HPDE6-E6E7 (cell line): Measurements from ENCODE around the gene NPDC1.
A peak's percentile ranks its signal among the peaks of the same experiment; 100 is the strongest.

Source experiments
- DNase-seq: peaks from one replicate; pipeline ENCODE4 v3.0.0; 2011; ENCODE audit warnings: missing footprints; ENCODE audit errors: extremely low spot score

The NPDC1 gene

DNA sequence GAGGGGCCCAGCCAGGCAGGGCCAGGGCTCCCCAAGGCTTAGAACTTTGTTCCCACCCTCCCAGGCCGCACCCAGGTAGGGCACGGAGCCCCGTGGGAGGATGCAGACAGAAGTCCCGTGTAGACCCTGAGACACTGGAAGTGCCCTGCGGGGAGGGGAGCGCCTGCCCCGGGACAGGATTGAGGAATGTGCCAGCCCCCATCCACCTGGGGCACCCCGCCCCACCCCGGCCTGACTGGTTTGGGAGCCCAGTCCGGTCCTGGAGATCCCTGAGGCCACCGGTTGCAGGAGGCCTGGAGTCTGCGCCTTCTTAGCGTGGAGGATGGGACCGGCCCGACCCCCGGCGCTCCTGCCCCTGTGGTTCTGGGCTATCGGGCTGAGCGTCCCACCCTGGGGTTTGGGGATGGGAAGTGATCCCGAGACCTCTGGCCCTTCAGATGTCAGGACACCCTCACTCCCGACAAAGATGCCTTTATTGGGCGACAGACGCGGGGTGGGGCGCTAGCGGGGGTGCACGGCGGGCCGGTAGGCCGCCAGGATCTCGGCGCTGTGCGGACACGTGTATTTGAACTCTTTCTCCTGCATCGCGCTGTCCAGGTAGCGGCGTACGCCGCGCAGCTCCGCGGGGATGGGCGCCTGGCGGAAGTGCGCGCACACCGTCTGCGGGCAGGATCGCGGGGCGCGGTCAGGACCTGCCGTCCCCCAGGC, 51.6 kb downstream of the NPDC1 start:
- DNase-seq: no peak

DNA sequence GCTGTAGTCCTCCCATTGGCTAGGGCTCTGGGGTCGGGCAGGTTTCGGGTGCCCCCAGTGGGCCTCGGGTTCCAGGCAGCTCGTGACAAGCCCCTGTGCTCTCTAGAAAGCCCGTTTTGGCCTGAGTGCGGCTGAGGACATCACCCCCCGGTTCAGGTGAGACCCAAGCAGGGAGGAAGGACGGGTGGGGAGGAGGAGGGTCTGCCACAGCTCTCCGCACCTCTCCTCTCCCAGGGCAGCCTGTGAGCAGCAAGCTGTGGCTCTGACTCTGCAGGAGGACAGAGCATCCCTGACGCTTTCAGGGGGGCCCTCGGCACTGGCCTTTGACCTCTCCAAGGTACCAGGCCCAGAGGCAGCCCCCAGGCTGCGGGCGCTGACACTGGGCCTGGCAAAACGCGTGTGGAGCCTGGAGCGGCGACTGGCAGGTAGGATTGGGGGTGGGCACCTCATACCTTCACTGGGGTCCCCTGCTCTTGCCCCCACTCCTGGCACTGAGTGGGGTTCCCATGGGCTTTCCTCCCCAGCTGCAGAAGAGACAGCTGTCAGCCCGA, 53.1 kb downstream of the NPDC1 start:
- DNase-seq: no peak

DNA sequence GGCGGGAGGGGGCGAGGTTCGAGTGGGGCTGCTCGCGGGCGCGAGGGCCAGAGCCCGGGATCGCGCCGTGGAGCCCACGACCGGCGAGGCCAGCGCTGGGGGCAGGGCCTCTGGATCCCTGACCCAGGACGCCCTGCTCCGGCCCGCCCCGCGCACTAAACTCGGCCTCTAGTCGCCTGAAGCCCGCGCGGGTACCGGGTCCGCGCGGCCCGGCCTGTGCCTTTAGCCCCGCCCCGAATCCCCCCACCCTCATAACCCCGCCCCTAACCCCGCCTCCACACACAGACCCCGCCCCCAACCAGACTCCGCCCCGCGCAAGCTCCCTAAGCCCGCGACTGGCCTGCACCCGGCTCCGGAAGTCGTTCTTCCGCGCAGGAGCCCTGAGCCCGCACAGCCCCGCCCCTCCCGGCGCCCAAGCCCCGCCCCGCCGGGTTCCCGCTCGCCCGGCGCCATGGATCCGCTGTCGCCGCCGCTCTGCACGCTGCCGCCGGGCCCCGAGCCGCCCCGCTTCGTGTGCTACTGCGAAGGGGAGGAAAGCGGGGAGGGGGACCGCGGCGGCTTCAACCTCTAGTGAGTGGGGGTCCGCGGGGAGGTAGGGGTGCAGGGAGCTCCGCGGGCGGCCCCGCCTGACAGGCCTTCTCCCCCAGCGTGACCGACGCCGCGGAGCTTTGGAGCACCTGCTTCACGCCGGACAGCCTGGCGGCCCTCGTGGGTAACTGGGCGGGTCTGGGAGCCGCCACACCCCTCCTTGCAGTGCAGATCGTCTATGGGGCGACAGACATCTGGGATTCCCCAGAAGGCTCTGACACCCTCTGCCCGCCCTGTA, 53.8 kb downstream of the NPDC1 start, which contains the start of gene PAXX:
PAXX (plus strand) TSS at position 430 of the 826 bp plus-strand sequence; CDS start at position 452, 22 bp downstream.
- peak; percentile 94 for DNase-seq

DNA sequence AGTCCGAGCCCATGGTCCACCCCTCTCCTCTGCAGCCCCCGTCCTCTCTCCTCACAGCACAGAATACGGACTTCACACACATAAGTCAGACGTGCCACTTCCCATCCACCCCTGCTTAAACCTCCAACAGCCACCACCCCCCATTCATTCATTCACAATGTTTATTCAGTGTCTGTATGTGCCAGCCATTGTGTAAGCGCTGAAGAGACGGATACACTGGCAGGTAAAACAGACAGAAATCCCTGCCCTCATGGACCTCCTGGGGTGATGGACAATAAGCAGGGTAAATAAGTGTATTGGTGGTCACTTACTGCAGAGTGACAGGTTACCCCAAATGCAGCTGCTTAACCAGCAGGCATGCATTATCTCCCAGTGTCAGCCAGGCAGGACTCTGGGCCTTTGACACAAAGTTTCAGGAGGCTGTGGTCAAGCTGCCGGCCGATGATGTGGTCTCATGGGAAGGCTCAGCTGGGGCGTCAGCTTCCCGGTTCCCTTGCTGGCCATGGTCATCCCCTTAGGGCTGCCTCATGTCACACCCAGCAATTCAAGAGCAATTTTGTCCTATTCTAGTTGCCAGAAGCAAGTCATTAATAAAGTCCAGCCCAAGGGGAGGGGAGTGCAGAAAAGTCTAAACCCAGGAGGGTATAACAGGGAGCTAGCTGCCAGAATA, 55.6 kb downstream of the NPDC1 start:
- no peak for DNase-seq
